Activated T-helper 1 cell treated with anti-CD3 and anti-CD28 coated beads, Interleukin-12 subunit alpha, Interleukin-12 subunit beta, Interleukin-2, Interleukin-4 antibody, amounts not matched to agents 30 ng/mL and 10 ng/mL and 1 ng/mL, durations not matched to agents 14 hours and 24 hours and 36 hours (primary cell): ENCODE data around the gene MPEG1. TPM values are rescaled to one million over a fixed set of nuclear protein-coding genes. Genes with fewer than 3 reads are reported as not detected.

Experiments
- DNase-seq: peaks from one replicate; pipeline ENCODE4 v3.0.0; 2021; ENCODE audit warnings: low spot score
- H3K27ac Mint-ChIP-seq: one replicate; pipeline ENCODE4 v1.8.0; 2021; ENCODE audit warnings: mild to moderate bottlenecking, mixed read lengths
- H3K27me3 Mint-ChIP-seq: one replicate; pipeline ENCODE4 v1.8.0; 2022; ENCODE audit warnings: mild to moderate bottlenecking, moderate library complexity, mixed read lengths; ENCODE audit not compliant: insufficient read depth
- H3K36me3 Mint-ChIP-seq: one replicate; pipeline ENCODE4 v1.8.0; 2021; ENCODE audit warnings: low read depth, mixed read lengths
- H3K4me1 Mint-ChIP-seq: one replicate; pipeline ENCODE4 v1.8.0; 2021; ENCODE audit warnings: low read depth, mixed read lengths
- H3K4me3 Mint-ChIP-seq: one replicate; pipeline ENCODE4 v1.8.0; 2021; ENCODE audit warnings: mild to moderate bottlenecking, moderate library complexity, mixed read lengths
- H3K9me3 Mint-ChIP-seq: one replicate; pipeline ENCODE4 v1.8.0; 2021; ENCODE audit warnings: mixed read lengths
- intact Hi-C: fragments of 100-400 bp; cut with micrococcal nuclease; formaldehyde crosslinking; loops from one replicate; pipeline ENCODE4 v1.15.1; 2024
- total RNA-seq: library from RNA; stranded (reverse); gene quantifications from 2 replicates; pipeline ENCODE4 v1.2.3, GENCODE V29; 2022

The MPEG1 gene
- total RNA-seq, 1 donor from 2014 or later, result not detected

GRCh38 chr11:59212222-59212621, 505 bp downstream of the MPEG1 start:
- Mint-ChIP-seq H3K36me3 (no peaks in the 10 kb centered on the region), H3K27me3 (peaks cover 50% of the 10 kb centered on the region), H3K4me3 (no peak overlapping the region), H3K9me3 (no peaks in the 10 kb centered on the region), H3K27ac (no peak overlapping the region), H3K4me1 (peaks cover 29% of the 10 kb centered on the region)
- intact Hi-C loops, result no loop called here
- DNase-seq, result no peak

GRCh38 chr11:59208956-59209355, 3.8 kb downstream of the MPEG1 start:
- Mint-ChIP-seq H3K4me3 (no peak overlapping the region), H3K36me3 (no peaks in the 10 kb centered on the region), H3K27ac (no peak overlapping the region), H3K9me3 (no peaks in the 10 kb centered on the region), H3K27me3 (peaks cover 54% of the 10 kb centered on the region), H3K4me1 (peaks cover 30% of the 10 kb centered on the region)
- no peak for DNase-seq
- intact Hi-C loops, result loop anchor here (1.0 to 5.0 kb wide), 6 partner anchors 8 to 632 kb away; partner anchors contain the start of genes LPXN and ZFP91

- no peaks in the 10 kb centered on the region for H3K36me3 Mint-ChIP-seq
- peaks cover 30% of the 10 kb centered on the region for H3K4me1 Mint-ChIP-seq
- H3K27me3 Mint-ChIP-seq, result peaks cover 52% of the 10 kb centered on the region
- peak overlapping the region; percentile 51 for H3K4me3 Mint-ChIP-seq
- DNase-seq, result peak; percentile 4
- intact Hi-C loops, result loop anchor here (1.0 to 5.0 kb wide), 5 partner anchors 9 to 631 kb away; partner anchors contain the start of genes LPXN and ZFP91
- no peaks in the 10 kb centered on the region for H3K9me3 Mint-ChIP-seq
- peak overlapping the region; percentile 83 for H3K27ac Mint-ChIP-seq
Observed at GRCh38 chr11:59207988-59208451, 4.7 kb downstream of the MPEG1 start.

GRCh38 chr11:59206635-59207034, 6.1 kb downstream of the MPEG1 start:
- H3K27me3 Mint-ChIP-seq, result peaks cover 49% of the 10 kb centered on the region
- H3K4me1 Mint-ChIP-seq, result peaks cover 30% of the 10 kb centered on the region
- no peak overlapping the region for H3K4me3 Mint-ChIP-seq
- no peak overlapping the region for H3K27ac Mint-ChIP-seq
- no peaks in the 10 kb centered on the region for H3K36me3 Mint-ChIP-seq
- intact Hi-C loops, result loop anchor here (5.0 kb wide), 1 partner anchor 629 kb away; the partner anchor contains the start of genes LPXN and ZFP91
- DNase-seq, result no peak
- H3K9me3 Mint-ChIP-seq, result no peaks in the 10 kb centered on the region

- Mint-ChIP-seq H3K9me3 (no peaks in the 10 kb centered on the region), H3K4me3 (no peak overlapping the region), H3K36me3 (no peaks in the 10 kb centered on the region), H3K27me3 (peaks cover 42% of the 10 kb centered on the region), H3K27ac (no peak overlapping the region), H3K4me1 (peaks cover 30% of the 10 kb centered on the region)
- intact Hi-C loops, result loop anchor here (5.0 kb wide), 1 partner anchor 628 kb away; the partner anchor contains the start of genes LPXN and ZFP91
- DNase-seq, result no peak
Observed at GRCh38 chr11:59205648-59206047, 7.1 kb downstream of the MPEG1 start.

GRCh38 chr11:59204746-59205145, 8.0 kb downstream of the MPEG1 start:
- no peak overlapping the region for H3K4me3 Mint-ChIP-seq
- peaks cover 39% of the 10 kb centered on the region for H3K27me3 Mint-ChIP-seq
- no peaks in the 10 kb centered on the region for H3K36me3 Mint-ChIP-seq
- H3K27ac Mint-ChIP-seq, result no peak overlapping the region
- H3K4me1 Mint-ChIP-seq, result peaks cover 37% of the 10 kb centered on the region
- DNase-seq, result no peak
- intact Hi-C loops, result loop anchor here (5.0 kb wide), 1 partner anchor 627 kb away; the partner anchor contains the start of genes LPXN and ZFP91
- no peaks in the 10 kb centered on the region for H3K9me3 Mint-ChIP-seq

GRCh38 chr11:59201353-59201752, 11.4 kb downstream of the MPEG1 start:
- H3K9me3 Mint-ChIP-seq, result no peaks in the 10 kb centered on the region
- H3K36me3 Mint-ChIP-seq, result peaks cover 4% of the 10 kb centered on the region
- H3K4me1 Mint-ChIP-seq, result peaks cover 11% of the 10 kb centered on the region
- peaks cover 17% of the 10 kb centered on the region for H3K27me3 Mint-ChIP-seq
- H3K4me3 Mint-ChIP-seq, result no peak overlapping the region
- intact Hi-C loops, result no loop called here
- no peak overlapping the region for H3K27ac Mint-ChIP-seq
- DNase-seq, result no peak

- intact Hi-C loops, result no loop called here
- peaks cover 16% of the 10 kb centered on the region for H3K27me3 Mint-ChIP-seq
Observed at GRCh38 chr11:59200423-59200746, 12.3 kb downstream of the MPEG1 start.

GRCh38 chr11:59199546-59200422, 12.9 kb downstream of the MPEG1 start:
- intact Hi-C loops, result no loop called here
- DNase-seq, result no peak
- H3K27ac Mint-ChIP-seq, result no peak overlapping the region
- H3K36me3 Mint-ChIP-seq, result peaks cover 4% of the 10 kb centered on the region
- H3K4me1 Mint-ChIP-seq, result peaks cover 11% of the 10 kb centered on the region
- H3K27me3 Mint-ChIP-seq, result peaks cover 12% of the 10 kb centered on the region
- H3K9me3 Mint-ChIP-seq, result no peaks in the 10 kb centered on the region
- H3K4me3 Mint-ChIP-seq, result no peak overlapping the region

More at GRCh38 chr11:59200423-59200746, 12.3 kb downstream of the MPEG1 start:
- H3K4me3 Mint-ChIP-seq, result no peak overlapping the region
- peaks cover 4% of the 10 kb centered on the region for H3K36me3 Mint-ChIP-seq
- no peak for DNase-seq
- H3K4me1 Mint-ChIP-seq, result peaks cover 11% of the 10 kb centered on the region
- no peaks in the 10 kb centered on the region for H3K9me3 Mint-ChIP-seq
- no peak overlapping the region for H3K27ac Mint-ChIP-seq

GRCh38 chr11:59198726-59199125, 14.0 kb downstream of the MPEG1 start:
- intact Hi-C loops, result no loop called here
- Mint-ChIP-seq H3K4me1 (peaks cover 11% of the 10 kb centered on the region), H3K4me3 (no peak overlapping the region), H3K27me3 (peaks cover 12% of the 10 kb centered on the region), H3K36me3 (peaks cover 4% of the 10 kb centered on the region), H3K9me3 (no peaks in the 10 kb centered on the region), H3K27ac (no peak overlapping the region)
- no peak for DNase-seq

GRCh38 chr11:59197991-59198390, 14.7 kb downstream of the MPEG1 start:
- H3K4me3 Mint-ChIP-seq, result no peak overlapping the region
- peaks cover 4% of the 10 kb centered on the region for H3K36me3 Mint-ChIP-seq
- no peaks in the 10 kb centered on the region for H3K9me3 Mint-ChIP-seq
- H3K4me1 Mint-ChIP-seq, result peaks cover 11% of the 10 kb centered on the region
- intact Hi-C loops, result no loop called here
- no peak overlapping the region for H3K27ac Mint-ChIP-seq
- DNase-seq, result no peak
- H3K27me3 Mint-ChIP-seq, result peaks cover 12% of the 10 kb centered on the region

GRCh38 chr11:59196777-59197176, 15.9 kb downstream of the MPEG1 start:
- peaks cover 11% of the 10 kb centered on the region for H3K4me1 Mint-ChIP-seq
- H3K27ac Mint-ChIP-seq, result no peak overlapping the region
- intact Hi-C loops, result no loop called here
- DNase-seq, result no peak
- no peaks in the 10 kb centered on the region for H3K9me3 Mint-ChIP-seq
- peaks cover 9% of the 10 kb centered on the region for H3K27me3 Mint-ChIP-seq
- H3K4me3 Mint-ChIP-seq, result no peak overlapping the region
- peaks cover 4% of the 10 kb centered on the region for H3K36me3 Mint-ChIP-seq

- H3K27ac Mint-ChIP-seq, result no peak overlapping the region
- H3K4me3 Mint-ChIP-seq, result no peak overlapping the region
- H3K36me3 Mint-ChIP-seq, result peaks cover 4% of the 10 kb centered on the region
- H3K27me3 Mint-ChIP-seq, result peaks cover 9% of the 10 kb centered on the region
- no peaks in the 10 kb centered on the region for H3K9me3 Mint-ChIP-seq
- no peak for DNase-seq
- H3K4me1 Mint-ChIP-seq, result peaks cover 11% of the 10 kb centered on the region
- intact Hi-C loops, result no loop called here
Observed at GRCh38 chr11:59195586-59195985, 17.1 kb downstream of the MPEG1 start.
